Measurements from ENCODE around the gene ABL2.

Gene ABL2

GRCh38 chr1:179164494-179164893 is 65.0 kb downstream of the ABL2 start:
- H3K27me3 Mint-ChIP-seq (ENCODE audit: low read depth) = no peaks in the 10 kb centered on the region
- H3K36me3 Mint-ChIP-seq (ENCODE audit: low read depth) = no peaks in the 10 kb centered on the region
- H3K4me3 Mint-ChIP-seq = no peak overlapping the region
- H3K4me1 Mint-ChIP-seq = peaks cover 39% of the 10 kb centered on the region
- no peaks in the 10 kb centered on the region for H3K9me3 Mint-ChIP-seq
- TF ChIP-seq, protein P1, sequence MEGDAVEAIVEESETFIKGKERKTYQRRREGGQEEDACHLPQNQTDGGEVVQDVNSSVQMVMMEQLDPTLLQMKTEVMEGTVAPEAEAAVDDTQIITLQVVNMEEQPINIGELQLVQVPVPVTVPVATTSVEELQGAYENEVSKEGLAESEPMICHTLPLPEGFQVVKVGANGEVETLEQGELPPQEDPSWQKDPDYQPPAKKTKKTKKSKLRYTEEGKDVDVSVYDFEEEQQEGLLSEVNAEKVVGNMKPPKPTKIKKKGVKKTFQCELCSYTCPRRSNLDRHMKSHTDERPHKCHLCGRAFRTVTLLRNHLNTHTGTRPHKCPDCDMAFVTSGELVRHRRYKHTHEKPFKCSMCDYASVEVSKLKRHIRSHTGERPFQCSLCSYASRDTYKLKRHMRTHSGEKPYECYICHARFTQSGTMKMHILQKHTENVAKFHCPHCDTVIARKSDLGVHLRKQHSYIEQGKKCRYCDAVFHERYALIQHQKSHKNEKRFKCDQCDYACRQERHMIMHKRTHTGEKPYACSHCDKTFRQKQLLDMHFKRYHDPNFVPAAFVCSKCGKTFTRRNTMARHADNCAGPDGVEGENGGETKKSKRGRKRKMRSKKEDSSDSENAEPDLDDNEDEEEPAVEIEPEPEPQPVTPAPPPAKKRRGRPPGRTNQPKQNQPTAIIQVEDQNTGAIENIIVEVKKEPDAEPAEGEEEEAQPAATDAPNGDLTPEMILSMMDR (IDR thresholded peaks at IDR 0.05; ENCODE audit: unreplicated experiment in 3 of 3) = no peak
- peak overlapping the region; percentile 53 to 79 (median 65) for H3K27ac Mint-ChIP-seq

- no peaks in the 10 kb centered on the region for H3K9me3 Mint-ChIP-seq
- no peak overlapping the region for H3K27ac Mint-ChIP-seq
- no peaks in the 10 kb centered on the region for H3K36me3 Mint-ChIP-seq (ENCODE audit: low read depth)
- TF ChIP-seq, protein P1 (IDR thresholded peaks at IDR 0.05; ENCODE audit: unreplicated experiment in 3 of 3) = no peak
- H3K4me1 Mint-ChIP-seq = peaks cover 5% of the 10 kb centered on the region
- no peak overlapping the region for H3K4me3 Mint-ChIP-seq
- no peaks in the 10 kb centered on the region for H3K27me3 Mint-ChIP-seq (ENCODE audit: low read depth)
Measured at GRCh38 chr1:179156708-179157107, 72.8 kb downstream of the ABL2 start.

- H3K27ac Mint-ChIP-seq = peak overlapping the region in 1 of 3 experiments; percentile 27
- H3K9me3 Mint-ChIP-seq = peaks cover 2% of the 10 kb centered on the region
- H3K4me1 Mint-ChIP-seq = peaks cover 5% of the 10 kb centered on the region
- peaks cover 3% of the 10 kb centered on the region for H3K36me3 Mint-ChIP-seq (ENCODE audit: low read depth)
- H3K4me3 Mint-ChIP-seq = no peak overlapping the region
- H3K27me3 Mint-ChIP-seq (ENCODE audit: low read depth) = no peaks in the 10 kb centered on the region
- TF ChIP-seq, protein P1 (IDR thresholded peaks at IDR 0.05; ENCODE audit: unreplicated experiment in 3 of 3) = no peak
Measured at GRCh38 chr1:179156026-179156425, 73.5 kb downstream of the ABL2 start.

DNA sequence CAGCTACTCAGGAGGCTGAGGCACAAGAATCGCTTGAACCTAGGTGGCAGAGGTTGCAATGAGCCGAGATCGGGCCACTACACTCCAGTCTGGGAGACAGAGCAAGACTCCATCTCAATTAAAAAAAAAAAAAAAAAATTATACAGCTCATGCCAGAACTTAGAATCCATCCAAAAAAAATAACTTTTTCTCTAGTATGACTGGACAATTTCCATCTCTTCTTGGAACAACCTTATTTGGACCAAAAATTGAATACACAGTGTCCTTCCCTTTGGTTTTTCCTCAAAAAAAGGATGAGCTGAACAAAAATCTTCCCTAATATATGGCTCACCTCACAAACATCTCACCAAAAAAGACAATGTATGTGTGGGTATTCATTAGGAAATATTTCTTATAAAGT is 73.9 kb downstream of the ABL2 start:
- Mint-ChIP-seq H3K4me3 (no peak overlapping the region), H3K36me3 (ENCODE audit: low read depth) (peaks cover 7% of the 10 kb centered on the region), H3K9me3 (peaks cover 6% of the 10 kb centered on the region), H3K27me3 (ENCODE audit: low read depth) (no peaks in the 10 kb centered on the region), H3K27ac (peak overlapping the region in 1 of 3 experiments; percentile 27), H3K4me1 (peaks cover 5% of the 10 kb centered on the region)
- TF ChIP-seq, protein P1 (IDR thresholded peaks at IDR 0.05; ENCODE audit: unreplicated experiment in 3 of 3) = no peak

- peak overlapping the region in 1 of 3 experiments; percentile 89 for H3K27ac Mint-ChIP-seq
- peaks cover 13% of the 10 kb centered on the region for H3K36me3 Mint-ChIP-seq (ENCODE audit: low read depth)
- no peaks in the 10 kb centered on the region for H3K27me3 Mint-ChIP-seq (ENCODE audit: low read depth)
- TF ChIP-seq, protein P1 (IDR thresholded peaks at IDR 0.05; ENCODE audit: unreplicated experiment in 3 of 3) = no peak
- peaks cover 5% of the 10 kb centered on the region for H3K4me1 Mint-ChIP-seq
- no peak overlapping the region for H3K4me3 Mint-ChIP-seq
- peaks cover 11% of the 10 kb centered on the region for H3K9me3 Mint-ChIP-seq
Measured at GRCh38 chr1:179154437-179154836, 75.0 kb downstream of the ABL2 start.

DNA sequence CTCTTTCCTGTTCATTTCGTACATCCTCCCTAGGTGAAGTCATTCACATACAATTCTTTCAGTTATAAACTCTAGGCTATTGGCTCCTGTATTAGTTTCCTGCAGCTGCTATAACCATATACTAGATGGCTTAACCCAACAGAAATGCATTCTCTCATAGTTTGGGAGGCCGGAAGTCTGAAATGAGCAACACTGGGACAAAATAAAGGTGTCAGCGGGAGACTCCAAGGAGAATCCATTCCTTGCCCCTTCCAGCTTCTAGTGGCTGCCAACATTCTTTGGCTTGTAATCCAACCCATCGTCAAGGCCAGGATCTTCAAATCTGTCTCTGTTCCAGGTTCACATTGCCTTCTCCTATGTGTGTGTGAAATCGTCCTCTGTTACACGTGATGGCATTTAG is 76.3 kb downstream of the ABL2 start:
- H3K9me3 Mint-ChIP-seq = peaks cover 16% of the 10 kb centered on the region
- TF ChIP-seq, protein P1 (IDR thresholded peaks at IDR 0.05; ENCODE audit: unreplicated experiment in 3 of 3) = no peak
- peaks cover 5% of the 10 kb centered on the region for H3K4me1 Mint-ChIP-seq
- H3K27me3 Mint-ChIP-seq (ENCODE audit: low read depth) = no peaks in the 10 kb centered on the region
- H3K36me3 Mint-ChIP-seq (ENCODE audit: low read depth) = peaks cover 25% of the 10 kb centered on the region
- no peak overlapping the region for H3K4me3 Mint-ChIP-seq
- H3K27ac Mint-ChIP-seq = peak overlapping the region in 2 of 3 experiments; percentile 59 to 89

Data from nephron (organoid).